MCF 10A (cell line): ENCODE results near the gene POLA2. TPM values are rescaled to one million over a fixed set of nuclear protein-coding genes. Genes with fewer than 3 reads are reported as not detected.

Source experiments
- BruUV-seq: library from RNA; stranded (reverse); fragments of 400-500 nt; replicated peaks from 2 replicates; lab custom pipeline; 2021; lab: Mats Ljungman, UMichigan
- CTCF ChIA-PET: fragments of 300-600 bp; sonication (Branson Sonifier 250); formaldehyde crosslinking; extraction: SDS; loops from one replicate; lab custom pipeline; 2021; ENCODE audit warnings: antibody characterized with exemption, inconsistent platforms; lab: Yijun Ruan, JAX
- POLR2A ChIA-PET: fragments of 300-600, 350-650 bp; sonication (Branson Sonifier 250); formaldehyde crosslinking; extraction: SDS; loops from one replicate; lab custom pipeline; 2020; ENCODE audit warnings: antibody characterized with exemption, inconsistent platforms; lab: Yijun Ruan, JAX
- DNase-seq: peaks from one replicate; pipeline ENCODE4 v3.0.0-alpha.2; 2018; ENCODE audit not compliant: unreplicated experiment
- H3K27ac Mint-ChIP-seq: one replicate; pipeline ENCODE4 v1.8.0; 2022; ENCODE audit warnings: mild to moderate bottlenecking, low read depth, mixed read lengths; ENCODE audit not compliant: unreplicated experiment
- H3K27me3 Mint-ChIP-seq: one replicate; pipeline ENCODE4 v1.8.0; 2022; ENCODE audit warnings: mixed read lengths; ENCODE audit not compliant: insufficient read depth, unreplicated experiment
- H3K36me3 Mint-ChIP-seq: one replicate; pipeline ENCODE4 v1.8.0; 2022; ENCODE audit warnings: mild to moderate bottlenecking, moderate library complexity, mixed read lengths; ENCODE audit not compliant: insufficient read depth, unreplicated experiment
- H3K4me1 Mint-ChIP-seq: one replicate; pipeline ENCODE4 v1.8.0; 2022; ENCODE audit warnings: mixed read lengths; ENCODE audit not compliant: insufficient read depth, unreplicated experiment
- H3K4me3 Mint-ChIP-seq: one replicate; pipeline ENCODE4 v1.8.0; 2022; ENCODE audit warnings: mild to moderate bottlenecking, moderate library complexity, mixed read lengths; ENCODE audit not compliant: unreplicated experiment
- H3K9me3 Mint-ChIP-seq: one replicate; pipeline ENCODE4 v1.8.0; 2022; ENCODE audit warnings: mixed read lengths; ENCODE audit not compliant: unreplicated experiment
- CTCF ChIP-seq: fragments of 200-600 bp; IDR thresholded peaks from one replicate; pipeline ENCODE4 v1.8.0; 2022; ENCODE audit warnings: antibody characterized with exemption, mild to moderate bottlenecking; ENCODE audit not compliant: unreplicated experiment
- intact Hi-C: fragments of 100-400 bp; cut with micrococcal nuclease; formaldehyde crosslinking; loops from 2 replicates; pipeline ENCODE4 v1.14.1; 2022
- total RNA-seq: library from RNA; stranded (reverse); gene quantifications from 2 replicates; pipeline ENCODE4 v1.2.3, GENCODE V29; 2022

The POLA2 gene
- total RNA-seq, 1 experiment from 2014 or later = 10.3 TPM

- no peaks in the 10 kb centered on the region for H3K27me3 Mint-ChIP-seq
- peaks cover 7% of the 10 kb centered on the region for H3K4me1 Mint-ChIP-seq
- peaks cover 43% of the 10 kb centered on the region for H3K36me3 Mint-ChIP-seq
- H3K4me3 Mint-ChIP-seq = no peak overlapping the region
- DNase-seq = no peak
- ChIA-PET POLR2A (interaction anchor here (0.6 to 2.2 kb wide), 4 partner anchors 9 to 64 kb away, joined by 3 to 9 read pairs (median 4); partner anchors contain the start of gene POLA2), CTCF (interaction anchor here (0.7 to 11.0 kb wide), 4 partner anchors 9 to 214 kb away, joined by 3 to 273 read pairs (median 8); partner anchors contain the start of gene CDC42EP2)
- intact Hi-C loops = no loop called here
- no peak overlapping the region for H3K27ac Mint-ChIP-seq
- no peaks in the 10 kb centered on the region for H3K9me3 Mint-ChIP-seq
- BruUV-seq = no TSS peak
- TF ChIP-seq CTCF = no peak
These were observed 63.7 kb downstream of the POLA2 start for GRCh38 chr11:65325435-65325834.

GRCh38 chr11:65327021-65327420 is 65.3 kb downstream of the POLA2 start:
- intact Hi-C loops = no loop called here
- H3K4me3 Mint-ChIP-seq = no peak overlapping the region
- peaks cover 27% of the 10 kb centered on the region for H3K36me3 Mint-ChIP-seq
- ChIA-PET CTCF (interaction anchor here (0.9 to 11.0 kb wide), 3 partner anchors 10 to 52 kb away, joined by 3 to 273 read pairs (median 13); partner anchors contain the start of gene CDC42EP2), POLR2A (interaction anchor here (1.3 to 2.2 kb wide), 2 partner anchors 10 to 52 kb away, joined by 4 to 9 read pairs; no protein-coding TSS in a partner anchor)
- no peaks in the 10 kb centered on the region for H3K27me3 Mint-ChIP-seq
- no peaks in the 10 kb centered on the region for H3K9me3 Mint-ChIP-seq
- no TSS peak for BruUV-seq
- H3K27ac Mint-ChIP-seq = no peak overlapping the region
- H3K4me1 Mint-ChIP-seq = peaks cover 7% of the 10 kb centered on the region
- no peak for TF ChIP-seq CTCF
- no peak for DNase-seq

- intact Hi-C loops = no loop called here
- peaks cover 9% of the 10 kb centered on the region for H3K4me1 Mint-ChIP-seq
- peak overlapping the region; percentile 75 for H3K27ac Mint-ChIP-seq
These were observed 67.7 kb downstream of the POLA2 start for GRCh38 chr11:65329478-65329877.

More at GRCh38 chr11:65329478-65329877, 67.7 kb downstream of the POLA2 start:
- no peak for TF ChIP-seq CTCF
- BruUV-seq = no TSS peak
- H3K9me3 Mint-ChIP-seq = no peaks in the 10 kb centered on the region
- POLR2A ChIA-PET = interaction anchor here (0.6 to 2.4 kb wide), 12 partner anchors 13 to 483 kb away, joined by 3 to 32 read pairs (median 4); partner anchors contain the start of genes CDC42EP2 and POLA2
- H3K36me3 Mint-ChIP-seq = peaks cover 12% of the 10 kb centered on the region
- H3K4me3 Mint-ChIP-seq = no peak overlapping the region
- no peaks in the 10 kb centered on the region for H3K27me3 Mint-ChIP-seq
- DNase-seq = no peak
- CTCF ChIA-PET = interaction anchor here (0.6 to 11.0 kb wide), 31 partner anchors 9 to 452 kb away, joined by 3 to 273 read pairs (median 4); partner anchors contain the start of genes AP5B1, CDC42EP2, FRMD8 and POLA2
